Measurements from ENCODE around the gene MFAP3.

MFAP3 gene

GRCh38 chr5:154095904-154096303 is 57.1 kb downstream of the MFAP3 start:
- no peak for DNase-seq

GRCh38 chr5:154097031-154097430 is 58.3 kb downstream of the MFAP3 start:
- no peak for DNase-seq

GRCh38 chr5:154098465-154098864 is 59.7 kb downstream of the MFAP3 start:
- DNase-seq = peak; percentile 16

DNA sequence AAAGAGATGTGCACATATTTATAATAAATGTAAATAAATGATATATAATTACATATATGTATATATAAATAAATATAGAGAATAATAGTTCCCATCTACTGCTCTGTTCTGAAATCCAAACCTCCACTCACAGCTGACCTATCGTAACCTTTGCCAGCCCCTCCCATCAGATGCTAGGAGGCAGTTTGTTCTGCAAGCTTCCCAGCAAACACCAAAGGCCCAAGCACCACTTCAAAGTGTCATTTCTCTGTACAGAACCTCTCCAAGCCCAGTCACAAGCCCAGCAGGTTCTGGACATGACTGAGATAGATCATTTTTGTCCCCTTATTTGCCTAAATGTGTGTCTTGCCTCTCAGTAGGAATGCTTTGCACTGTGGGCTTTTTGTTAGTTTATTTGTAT is 62.4 kb downstream of the MFAP3 start:
- DNase-seq = no peak

DNA sequence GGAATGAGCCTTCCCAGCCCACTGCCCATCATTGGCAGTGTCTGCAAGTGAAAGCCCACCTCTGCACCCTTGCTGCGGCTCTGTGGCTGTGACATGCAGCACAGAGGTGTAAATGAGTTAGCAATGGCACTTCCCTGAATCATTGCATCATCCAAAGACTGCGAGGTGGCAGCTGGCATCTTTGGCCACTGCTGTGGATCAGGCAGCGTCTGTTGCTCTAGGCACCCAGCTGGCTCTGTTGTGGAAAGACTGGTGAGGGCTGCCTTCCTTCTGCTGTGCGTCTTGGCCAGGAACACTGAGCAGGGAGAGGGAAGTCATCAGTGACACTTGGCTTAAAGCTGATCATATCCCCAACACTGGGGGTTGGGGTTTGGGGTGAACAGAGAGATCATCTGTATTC is 64.5 kb downstream of the MFAP3 start:
- no peak for DNase-seq
